KMS-11 (cell line): ENCODE measurements around the gene KLHL11.

Experiments
- H2AFZ ChIP-seq: fragments of 200-600 bp; sonication (generic); 2 replicates; pipeline ENCODE4 v1.6.1; 2016; ENCODE audit warnings: antibody characterized with exemption, mixed run types, low read depth
- H3K27ac ChIP-seq: fragments of 200-600 bp; sonication (generic); 2 replicates; pipeline ENCODE4 v1.6.1; 2016; ENCODE audit warnings: mild to moderate bottlenecking, mixed run types
- H3K27me3 ChIP-seq: fragments of 200-600 bp; sonication (generic); 2 replicates; pipeline ENCODE4 v1.6.1; 2017; ENCODE audit warnings: mild to moderate bottlenecking, low read depth, mixed run types, moderate library complexity; ENCODE audit not compliant: insufficient read depth
- H3K36me3 ChIP-seq: fragments of 200-600 bp; sonication (generic); 2 replicates; pipeline ENCODE4 v1.6.1; 2017; ENCODE audit warnings: mild to moderate bottlenecking, mixed run types; ENCODE audit not compliant: insufficient read depth
- H3K4me1 ChIP-seq: fragments of 200-600 bp; sonication (generic); 2 replicates; pipeline ENCODE4 v1.6.1; 2016; ENCODE audit warnings: mild to moderate bottlenecking, low read depth, mixed run types; ENCODE audit not compliant: poor library complexity, severe bottlenecking
- H3K4me2 ChIP-seq: fragments of 200-600 bp; sonication (generic); 2 replicates; pipeline ENCODE4 v1.7.0; 2016; ENCODE audit warnings: mild to moderate bottlenecking, mixed run types
- H3K4me3 ChIP-seq: fragments of 200-600 bp; sonication (generic); IDR thresholded peaks from 2 replicates; pipeline ENCODE4 v1.6.1; 2017; ENCODE audit warnings: low read depth, low read length, mixed read lengths; ENCODE audit not compliant: insufficient read depth
- H3K79me2 ChIP-seq: fragments of 200-600 bp; sonication (generic); 2 replicates; pipeline ENCODE4 v1.6.1; 2016; ENCODE audit warnings: low read depth, mixed run types; ENCODE audit not compliant: insufficient read depth
- H3K9ac ChIP-seq: fragments of 200-600 bp; sonication (generic); 2 replicates; pipeline ENCODE4 v1.6.1; 2016; ENCODE audit warnings: mild to moderate bottlenecking, mixed run types
- H4K20me1 ChIP-seq: fragments of 200-600 bp; sonication (generic); 2 replicates; pipeline ENCODE4 v1.6.1; 2016; ENCODE audit warnings: mild to moderate bottlenecking, mixed run types; ENCODE audit not compliant: insufficient read depth
- CTCF ChIP-seq: fragments of 200-600 bp; sonication (generic); conservative IDR thresholded peaks from 2 replicates; pipeline ENCODE4 v1.6.1; 2017; ENCODE audit warnings: low read depth, mild to moderate bottlenecking, antibody characterized with exemption, low read length, moderate library complexity, mixed read lengths

KLHL11 gene

GRCh38 chr17:41912925-41913324 is 47.7 kb upstream of the KLHL11 start:
- Histone ChIP-seq H3K4me1 (peaks cover 21% of the 10 kb centered on the region), H3K36me3 (peaks cover 28% of the 10 kb centered on the region; the same call in 1 of the 2 replicates), H3K4me3 (no peak overlapping the region), H2AFZ (no peak overlapping the region), H3K4me2 (no peak overlapping the region), H4K20me1 (peaks cover 13% of the 10 kb centered on the region; the same call in 1 of the 2 replicates), H3K27me3 (no peaks in the 10 kb centered on the region), H3K27ac (no peak overlapping the region), H3K9ac (no peak overlapping the region), H3K79me2 (peaks cover 65% of the 10 kb centered on the region)
- TF ChIP-seq CTCF, result no peak

GRCh38 chr17:41910701-41911391 is 45.6 kb upstream of the KLHL11 start:
- Histone ChIP-seq H2AFZ (no peak overlapping the region), H3K27me3 (no peaks in the 10 kb centered on the region), H3K4me2 (no peak overlapping the region), H3K4me3 (no peak overlapping the region), H3K79me2 (peaks cover 44% of the 10 kb centered on the region), H3K36me3 (peaks cover 28% of the 10 kb centered on the region; the same call in 1 of the 2 replicates), H4K20me1 (peaks cover 10% of the 10 kb centered on the region; the same call in 1 of the 2 replicates), H3K27ac (no peak overlapping the region), H3K9ac (no peak overlapping the region), H3K4me1 (peaks cover 8% of the 10 kb centered on the region)
- no peak for TF ChIP-seq CTCF

- Histone ChIP-seq H3K4me2 (no peak overlapping the region), H3K4me1 (no peaks in the 10 kb centered on the region), H3K79me2 (peaks cover 26% of the 10 kb centered on the region; the same call in 1 of the 2 replicates), H3K9ac (no peak overlapping the region), H3K4me3 (no peak overlapping the region), H3K36me3 (peaks cover 34% of the 10 kb centered on the region; the same call in 1 of the 2 replicates), H3K27me3 (no peaks in the 10 kb centered on the region), H3K27ac (no peak overlapping the region), H2AFZ (no peak overlapping the region), H4K20me1 (no peaks in the 10 kb centered on the region)
- no peak for TF ChIP-seq CTCF
These were observed 43.9 kb upstream of the KLHL11 start for GRCh38 chr17:41909088-41909487.

GRCh38 chr17:41907633-41908539 is 42.7 kb upstream of the KLHL11 start:
- no peaks in the 10 kb centered on the region for H3K4me1 ChIP-seq
- peaks cover 14% of the 10 kb centered on the region; the same call in 1 of the 2 replicates for H3K79me2 ChIP-seq
- H3K9ac ChIP-seq, result no peak overlapping the region
- H3K4me3 ChIP-seq, result no peak overlapping the region
- no peak for TF ChIP-seq CTCF
- no peaks in the 10 kb centered on the region for H3K27me3 ChIP-seq
- no peak overlapping the region for H2AFZ ChIP-seq
- H3K4me2 ChIP-seq, result no peak overlapping the region
- H3K36me3 ChIP-seq, result peaks cover 26% of the 10 kb centered on the region; the same call in 1 of the 2 replicates
- no peak overlapping the region for H3K27ac ChIP-seq
- H4K20me1 ChIP-seq, result no peaks in the 10 kb centered on the region
